ENCODE results near the gene CATSPER2. TPM values are rescaled to one million over a fixed set of nuclear protein-coding genes. Genes with fewer than 3 reads are reported as not detected.
"Not testable (repeated sequence)": the region's sequence is repeated elsewhere in the genome, so short reads cannot be mapped to it uniquely, and the experiment has no call there.

The CATSPER2 gene
- total RNA-seq, 1 experiment from 2014 or later: 3.6 TPM

DNA sequence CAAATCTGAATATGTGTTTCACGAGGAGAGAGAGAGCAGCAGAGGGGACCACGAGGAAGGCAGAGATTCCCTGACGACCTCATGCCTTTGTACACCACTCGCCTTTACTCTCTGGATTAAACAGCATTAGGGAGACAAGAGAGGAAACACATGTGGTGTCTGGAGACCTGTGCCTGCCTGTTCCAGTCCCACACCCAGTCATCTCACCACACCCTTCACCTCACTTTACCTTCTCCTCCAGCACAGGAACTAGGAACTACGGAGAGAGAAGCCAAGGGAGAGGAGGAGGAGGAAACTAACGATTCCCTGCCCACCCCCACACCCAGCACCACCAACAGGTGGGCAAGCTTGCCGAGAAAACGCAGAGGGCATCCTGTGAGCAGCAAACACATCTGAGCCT lies 55.8 kb downstream of the CATSPER2 start:
- H3K36me3 ChIP-seq (ENCODE audit: control insufficient read depth in 1 of 2, insufficient read depth in 2 of 2, low read length in 2 of 2); CTCF ChIA-PET; H3K9me3 ChIP-seq (ENCODE audit: control insufficient read depth in 1 of 2, insufficient read depth in 1 of 2, low read depth in 1 of 2, low read length in 2 of 2); H3K9me2 ChIP-seq (ENCODE audit: insufficient read depth); H2AFZ ChIP-seq (ENCODE audit: low read depth, low read length, poor library complexity, severe bottlenecking); BruUV-seq (replicated peaks); H3K4me3 ChIP-seq (replicated peaks in 1 of 2; ENCODE audit: low read depth in 1 of 2, low read length in 2 of 2); POLR2A ChIA-PET; RAD21 ChIA-PET (ENCODE audit: low non-redundant PET in 1 of 2, low total read pairs in 2 of 2, uncharacterized antibody in 2 of 2, unreplicated experiment in 2 of 2); H3K4me1 ChIP-seq (ENCODE audit: control insufficient read depth in 1 of 2, insufficient read depth in 2 of 2, low read length in 2 of 2); H4K20me1 ChIP-seq (ENCODE audit: insufficient read depth); H3K4me2 ChIP-seq (ENCODE audit: low read length); H3K27ac ChIP-seq (ENCODE audit: low read depth, low read length); H3K79me2 ChIP-seq (ENCODE audit: insufficient read depth, low read length); H3K9ac ChIP-seq (ENCODE audit: low read length); H3K27me3 ChIP-seq (ENCODE audit: insufficient read depth, low read length); intact Hi-C loops (cut with micrococcal nuclease); ATAC-seq; DNase-seq (ENCODE audit: low read depth, low spot score): not testable (repeated sequence)

DNA sequence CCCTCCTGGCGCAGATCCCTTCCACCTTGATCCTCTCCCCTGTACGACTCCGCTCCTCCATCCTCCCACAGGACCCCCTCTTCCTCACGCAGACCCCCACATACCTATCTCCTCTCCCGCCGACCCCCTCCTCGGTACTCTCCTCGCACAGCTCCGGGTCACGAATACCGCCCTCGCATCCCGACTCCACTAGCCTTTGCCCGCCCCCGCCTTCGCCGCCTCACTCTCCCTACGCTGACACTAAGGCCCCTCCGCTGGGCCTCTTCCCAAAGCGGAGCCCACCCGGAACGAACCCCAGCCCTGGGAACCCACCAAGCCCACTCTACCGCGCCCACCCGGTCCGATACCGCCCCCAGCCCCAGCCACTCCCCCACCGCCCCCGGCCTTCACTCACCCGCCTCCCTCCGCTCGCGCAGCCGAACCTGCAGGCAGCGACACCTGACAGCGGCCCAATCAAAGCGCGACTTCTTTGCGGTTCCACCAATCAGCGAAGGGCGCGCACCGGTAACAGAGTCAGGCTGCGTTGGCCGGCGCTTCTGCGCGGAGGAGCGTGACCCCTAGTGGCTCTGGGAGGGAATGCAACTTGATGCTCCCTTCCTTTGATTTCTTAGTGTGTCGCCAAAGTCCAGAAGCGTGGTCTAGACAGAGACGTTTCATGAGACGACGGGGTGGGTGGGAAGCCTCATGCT lies 58.7 kb downstream of the CATSPER2 start, which contains the start of gene PPIP5K1:
Gene PPIP5K1, minus strand, starts transcription at position 431 of the 689 bp plus-strand sequence. CDS start 5,704 bp downstream, outside the sequence.
- CTCF ChIA-PET; H3K4me2 ChIP-seq (ENCODE audit: low read length); H3K27ac ChIP-seq (ENCODE audit: low read depth, low read length); H4K20me1 ChIP-seq (ENCODE audit: insufficient read depth); BruUV-seq (replicated peaks); H3K9me3 ChIP-seq (ENCODE audit: control insufficient read depth in 1 of 2, insufficient read depth in 1 of 2, low read depth in 1 of 2, low read length in 2 of 2); H3K4me1 ChIP-seq (ENCODE audit: control insufficient read depth in 1 of 2, insufficient read depth in 2 of 2, low read length in 2 of 2); H3K79me2 ChIP-seq (ENCODE audit: insufficient read depth, low read length); H3K9ac ChIP-seq (ENCODE audit: low read length); RAD21 ChIA-PET (ENCODE audit: low non-redundant PET in 1 of 2, low total read pairs in 2 of 2, uncharacterized antibody in 2 of 2, unreplicated experiment in 2 of 2); H3K36me3 ChIP-seq (ENCODE audit: control insufficient read depth in 1 of 2, insufficient read depth in 2 of 2, low read length in 2 of 2); POLR2A ChIA-PET; H2AFZ ChIP-seq (ENCODE audit: low read depth, low read length, poor library complexity, severe bottlenecking); DNase-seq (ENCODE audit: low read depth, low spot score); H3K9me2 ChIP-seq (ENCODE audit: insufficient read depth); intact Hi-C loops (cut with micrococcal nuclease); H3K27me3 ChIP-seq (ENCODE audit: insufficient read depth, low read length); H3K4me3 ChIP-seq (replicated peaks in 1 of 2; ENCODE audit: low read depth in 1 of 2, low read length in 2 of 2): not testable (repeated sequence)
- peak; percentile 82 for ATAC-seq

Other genes with a start within 250 kb of the CATSPER2 start
- 54.1 TPM for gene TP53BP1, start 155.7 kb downstream of the CATSPER2 start, total RNA-seq (2021; ENCODE audit: unreplicated experiment)
- 1.9 TPM for gene MAP1A, start 131.2 kb downstream of the CATSPER2 start, total RNA-seq (2021; ENCODE audit: unreplicated experiment)
- gene PPIP5K1, start 58.6 kb downstream of the CATSPER2 start, total RNA-seq (2021; ENCODE audit: unreplicated experiment): 62.4 TPM
- gene CKMT1B, start 54.8 kb downstream of the CATSPER2 start, total RNA-seq (2021; ENCODE audit: unreplicated experiment): 24.4 TPM
- gene STRC, start 30.0 kb downstream of the CATSPER2 start, total RNA-seq (2021; ENCODE audit: unreplicated experiment): 0.91 TPM
- gene CKMT1A, start 45.0 kb upstream of the CATSPER2 start, total RNA-seq (2021; ENCODE audit: unreplicated experiment): 21.6 TPM
- gene PDIA3, start 97.6 kb upstream of the CATSPER2 start, total RNA-seq (2021; ENCODE audit: unreplicated experiment): 435 TPM
- 16.2 TPM for gene ELL3, start 128.1 kb upstream of the CATSPER2 start, total RNA-seq (2021; ENCODE audit: unreplicated experiment)
- gene SERF2, start 143.5 kb upstream of the CATSPER2 start, total RNA-seq (2021; ENCODE audit: unreplicated experiment): 656 TPM
- gene SERINC4, start 151.4 kb upstream of the CATSPER2 start, total RNA-seq (2021; ENCODE audit: unreplicated experiment): 0.12 TPM
- 20.6 TPM for gene HYPK, start 151.8 kb upstream of the CATSPER2 start, total RNA-seq (2021; ENCODE audit: unreplicated experiment)
- 32.7 TPM for gene MFAP1, start 175.8 kb upstream of the CATSPER2 start, total RNA-seq (2021; ENCODE audit: unreplicated experiment)
- gene WDR76, start 178.2 kb upstream of the CATSPER2 start, total RNA-seq (2021; ENCODE audit: unreplicated experiment): 33.0 TPM